NCI-H1092 (cell line): ENCODE measurements around the gene LFNG.

Experiments used
- DNase-seq: peaks from one replicate; lab custom pipeline; 2025; lab: John Stamatoyannopoulos, UW

The LFNG gene

GRCh38 chr7:2503056-2503941 lies 16.3 kb upstream of the LFNG start:
- no peak for DNase-seq

- DNase-seq: no peak
These were observed 15.3 kb upstream of the LFNG start for GRCh38 chr7:2504128-2504888.

GRCh38 chr7:2504889-2505375 lies 14.6 kb upstream of the LFNG start:
- no peak for DNase-seq

DNA sequence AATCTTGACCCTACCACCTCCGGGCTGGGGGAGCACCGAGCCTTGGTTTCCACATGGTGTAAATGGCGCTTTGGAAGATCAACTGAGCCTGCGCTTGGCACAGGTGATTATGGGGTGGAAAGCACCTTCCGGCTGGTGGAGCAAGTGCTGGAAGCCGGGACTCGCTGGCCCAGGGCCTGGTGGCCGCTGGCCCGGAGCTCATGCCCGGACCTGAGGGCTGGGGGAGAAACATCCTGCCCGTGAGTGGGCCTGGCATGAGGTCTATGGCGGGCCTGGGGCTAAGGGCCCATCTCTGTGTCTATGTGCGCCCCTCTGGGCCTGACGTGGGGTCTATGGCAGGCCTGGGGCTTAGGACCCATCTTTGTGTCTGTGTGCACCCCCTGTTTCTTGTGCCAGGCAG lies 14.2 kb upstream of the LFNG start:
- DNase-seq: no peak

GRCh38 chr7:2507208-2507916 lies 12.2 kb upstream of the LFNG start:
- DNase-seq: no peak

- no peak for DNase-seq
These were observed 11.7 kb upstream of the LFNG start for GRCh38 chr7:2507917-2508306.

- no peak for DNase-seq
These were observed 11.0 kb upstream of the LFNG start for GRCh38 chr7:2508327-2509215.

DNA sequence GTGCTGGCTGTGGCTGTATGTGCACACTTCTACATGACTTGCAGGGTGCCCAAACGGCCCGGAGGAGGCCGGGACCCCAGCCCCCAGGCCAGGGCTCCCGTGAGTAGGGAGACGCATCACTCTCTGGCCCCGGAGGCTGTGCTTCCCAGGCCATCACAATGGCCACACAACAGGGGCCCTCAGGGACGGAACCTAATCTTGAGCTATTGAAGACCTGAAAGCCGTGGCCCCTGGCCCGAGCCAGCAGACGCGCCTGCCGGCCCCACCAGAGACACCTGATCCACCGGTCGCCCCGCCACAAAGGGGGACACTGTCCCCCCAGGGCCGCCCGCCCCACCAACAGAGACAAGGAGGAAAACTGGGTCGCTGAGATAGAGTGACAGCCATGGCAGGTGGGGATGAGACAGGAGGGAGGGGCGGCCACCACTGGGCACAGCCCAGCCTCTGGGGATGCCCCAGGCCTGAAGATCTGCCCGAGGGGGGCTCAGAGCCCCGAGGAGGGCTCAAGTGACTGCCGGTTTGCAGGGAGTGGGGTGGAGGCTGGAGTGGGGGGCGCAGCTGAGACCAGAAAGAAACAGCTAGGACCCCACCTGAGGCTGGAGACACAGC lies 10.2 kb upstream of the LFNG start:
- no peak for DNase-seq

GRCh38 chr7:2510130-2510776 lies 9.3 kb upstream of the LFNG start:
- no peak for DNase-seq

DNA sequence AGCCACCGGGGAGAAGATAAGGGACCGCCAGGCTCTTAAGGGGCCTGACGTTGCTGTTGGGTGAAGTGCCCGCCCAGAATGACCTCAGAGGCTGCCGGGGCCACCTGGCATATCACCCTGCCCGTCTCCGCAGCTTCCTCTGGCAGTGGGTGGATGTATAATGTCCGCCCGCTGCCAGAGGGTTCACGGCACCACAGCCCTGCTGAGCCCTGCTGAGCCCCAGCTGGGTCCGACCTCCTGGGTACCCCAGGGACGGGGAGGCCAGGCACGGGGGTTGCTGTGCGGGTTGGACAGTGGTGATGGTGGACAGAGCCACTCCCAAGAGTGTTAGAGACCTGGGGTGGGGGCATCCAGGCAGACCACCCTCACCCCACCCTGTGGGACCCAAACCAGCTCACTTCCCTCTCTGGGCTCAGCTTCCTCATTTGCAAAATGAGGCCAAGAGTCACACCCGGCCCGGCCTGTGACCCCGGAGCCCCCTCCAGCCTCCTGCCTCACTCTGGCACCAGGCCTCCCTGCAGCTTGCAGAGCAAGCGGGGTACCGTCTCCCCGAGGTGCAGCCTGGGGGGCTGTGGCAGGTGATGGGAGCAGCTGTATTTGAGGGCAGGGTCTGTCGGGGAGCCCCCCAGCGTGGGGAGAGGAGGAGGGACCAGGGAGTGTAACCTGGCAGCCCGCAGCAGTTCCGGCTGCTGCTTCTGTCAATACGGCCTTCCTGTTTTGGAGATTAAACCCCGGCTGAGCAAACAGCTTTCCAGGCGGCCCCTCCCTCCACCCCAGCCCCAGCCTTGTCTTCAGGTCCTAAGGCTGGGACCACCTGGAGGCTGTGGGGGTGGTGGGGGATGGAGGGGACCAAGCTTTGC lies 8.4 kb upstream of the LFNG start:
- DNase-seq: peak; percentile 84

DNA sequence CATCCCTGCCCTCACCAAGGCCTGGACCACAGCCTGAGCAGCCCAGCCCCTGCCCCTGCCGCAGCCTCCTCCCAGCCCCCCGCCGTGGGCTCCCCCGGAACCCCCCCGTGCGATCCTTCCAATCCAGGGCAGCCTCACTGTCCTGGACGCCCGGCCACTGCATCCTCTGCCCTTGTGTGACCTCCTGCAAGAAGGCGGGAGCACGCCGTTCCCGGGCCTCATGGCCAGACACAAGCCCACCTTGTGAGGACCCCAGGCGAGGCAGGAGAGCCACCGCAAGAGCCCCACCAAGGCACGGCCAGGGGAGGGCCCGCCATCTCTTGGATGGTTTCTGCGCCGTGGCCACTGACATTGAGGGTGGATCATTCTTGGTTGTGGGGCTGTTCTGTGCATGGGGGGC lies 7.8 kb upstream of the LFNG start:
- no peak for DNase-seq

- no peak for DNase-seq
These were observed 7.4 kb upstream of the LFNG start for GRCh38 chr7:2512179-2512661.

DNA sequence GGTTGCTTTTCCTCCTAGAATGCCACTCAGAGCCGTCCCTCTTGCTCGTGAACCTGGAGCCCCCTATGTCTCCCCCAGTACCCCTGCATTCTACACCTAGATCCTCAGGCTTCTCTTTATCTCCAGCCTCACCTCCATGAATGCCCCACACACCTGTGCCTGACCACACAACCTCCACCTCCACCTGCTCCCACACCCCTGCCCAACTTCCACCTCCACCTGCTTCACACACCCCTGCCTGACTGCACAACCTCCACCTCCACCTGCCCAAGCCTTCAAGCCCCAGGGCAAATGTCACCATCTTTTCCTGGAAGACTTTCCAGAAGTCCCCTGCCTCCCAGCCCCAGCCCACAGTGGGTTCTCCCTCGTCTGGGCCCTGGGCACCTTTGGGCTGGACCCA lies 6.9 kb upstream of the LFNG start:
- no peak for DNase-seq

DNA sequence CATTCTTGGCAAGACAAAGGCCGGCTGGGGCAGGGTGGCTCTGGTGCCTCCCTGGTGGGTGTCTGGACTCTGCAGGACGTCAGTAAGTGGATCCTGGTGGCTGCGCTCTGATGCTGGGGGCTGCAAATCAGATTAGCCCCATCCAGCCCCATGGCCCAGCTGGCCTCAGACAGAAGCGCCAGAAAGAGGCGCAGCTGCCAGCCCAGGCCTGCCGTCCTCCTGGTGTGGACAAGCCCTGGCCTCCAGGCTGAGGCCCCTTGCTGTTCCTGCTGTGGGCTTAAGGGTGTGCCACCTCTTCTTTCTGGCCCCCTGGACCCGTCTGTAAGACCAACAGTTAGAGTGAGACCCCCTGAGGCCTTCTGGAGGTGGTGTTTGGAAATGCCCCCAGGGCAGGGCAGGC lies 5.9 kb upstream of the LFNG start:
- no peak for DNase-seq

DNA sequence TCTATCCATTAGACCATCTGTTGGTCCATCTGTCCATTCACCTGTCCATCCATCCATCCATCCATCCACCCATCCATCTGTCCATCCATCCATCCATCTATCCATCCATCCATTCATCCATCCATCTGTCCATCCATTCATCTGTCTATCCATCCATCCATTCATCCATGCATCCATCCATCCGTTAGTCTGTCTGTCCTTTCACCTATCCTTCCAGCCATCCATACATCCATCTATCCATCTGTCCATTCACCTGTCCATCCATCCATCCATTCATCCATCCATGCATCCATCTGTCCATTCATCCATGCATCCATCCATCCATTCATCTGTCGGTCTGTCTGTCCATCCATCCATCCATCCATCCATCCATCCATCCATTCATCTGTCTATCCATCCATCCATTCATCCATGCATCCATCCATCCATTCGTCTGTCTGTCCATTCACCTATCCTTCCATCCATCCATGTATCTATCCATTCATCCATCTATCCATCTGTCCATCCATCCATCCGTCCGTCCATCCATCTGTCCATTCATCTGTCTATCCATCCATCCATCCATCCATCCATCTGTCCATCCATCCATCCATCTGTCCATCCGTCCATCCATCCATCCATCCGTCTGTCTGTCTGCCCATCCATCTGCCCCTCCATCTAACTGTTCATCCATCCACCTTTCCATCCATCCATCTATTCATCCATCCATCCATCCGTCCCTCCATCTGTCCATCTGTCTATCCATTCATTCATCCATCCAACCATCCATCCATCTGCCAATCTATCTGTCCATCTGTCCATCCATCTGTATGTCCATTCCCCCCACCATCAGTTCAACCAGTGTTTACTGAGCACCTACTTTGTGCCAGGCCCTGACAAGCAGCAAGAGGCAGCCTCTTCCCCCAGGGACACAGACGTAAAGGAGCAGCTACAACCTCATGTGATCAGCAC lies 4.8 kb upstream of the LFNG start:
- no peak for DNase-seq

DNA sequence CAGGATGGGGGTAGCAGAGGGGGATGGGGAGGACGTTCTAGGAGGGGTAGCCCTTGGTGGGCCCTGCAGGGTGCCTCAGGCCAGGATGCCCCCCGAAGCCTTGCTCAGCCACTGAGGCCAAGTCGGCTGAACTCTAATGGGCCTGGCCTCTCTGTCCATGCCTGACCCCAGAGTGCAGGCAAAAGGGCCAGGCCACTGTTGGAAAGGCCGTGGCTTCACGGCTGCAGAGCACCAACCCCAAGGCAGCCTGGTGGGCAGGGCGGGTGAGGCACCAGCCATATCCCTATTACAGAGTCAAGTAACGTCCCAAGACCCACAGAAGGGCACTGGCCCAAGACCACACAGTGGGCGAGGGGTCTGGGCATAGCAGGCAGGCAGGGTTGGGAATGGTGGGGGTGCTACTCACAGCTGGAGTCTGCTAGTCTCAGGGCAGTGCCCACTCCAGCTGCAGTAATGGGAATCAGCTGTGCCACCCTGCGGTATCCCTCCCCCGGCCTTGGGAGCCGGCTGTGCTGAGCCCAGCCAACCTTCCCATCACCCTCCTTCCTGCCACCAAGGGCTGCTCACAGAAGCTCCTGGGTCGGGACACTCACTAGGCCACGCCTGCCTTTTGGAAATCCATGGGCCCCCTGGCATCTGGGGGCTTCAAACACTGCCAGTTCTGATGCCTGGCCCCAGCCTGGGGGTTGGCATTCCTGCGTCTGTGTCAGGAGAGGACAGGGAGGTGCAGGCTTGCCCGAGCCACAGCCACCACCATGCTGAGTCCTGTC lies 4.0 kb upstream of the LFNG start:
- DNase-seq: no peak

- DNase-seq: no peak
These were observed 3.4 kb upstream of the LFNG start for GRCh38 chr7:2516194-2516555.

- DNase-seq: no peak
These were observed 2.5 kb upstream of the LFNG start for GRCh38 chr7:2517026-2517425.
